Stimulated activated CD4-positive, alpha-beta T cell treated with anti-CD3 and anti-CD28 coated beads, TNF-alpha, amount 100 ng/mL, for 24 hours (primary cell): ENCODE results near the gene ECE2.

ENCODE experiments used
- DNase-seq, 3 experiments: peaks; one replicate each; pipeline ENCODE4 v3.0.0-alpha.2; 2020; ENCODE audit warnings: low read depth in 3 of 3

The ECE2 gene

DNA sequence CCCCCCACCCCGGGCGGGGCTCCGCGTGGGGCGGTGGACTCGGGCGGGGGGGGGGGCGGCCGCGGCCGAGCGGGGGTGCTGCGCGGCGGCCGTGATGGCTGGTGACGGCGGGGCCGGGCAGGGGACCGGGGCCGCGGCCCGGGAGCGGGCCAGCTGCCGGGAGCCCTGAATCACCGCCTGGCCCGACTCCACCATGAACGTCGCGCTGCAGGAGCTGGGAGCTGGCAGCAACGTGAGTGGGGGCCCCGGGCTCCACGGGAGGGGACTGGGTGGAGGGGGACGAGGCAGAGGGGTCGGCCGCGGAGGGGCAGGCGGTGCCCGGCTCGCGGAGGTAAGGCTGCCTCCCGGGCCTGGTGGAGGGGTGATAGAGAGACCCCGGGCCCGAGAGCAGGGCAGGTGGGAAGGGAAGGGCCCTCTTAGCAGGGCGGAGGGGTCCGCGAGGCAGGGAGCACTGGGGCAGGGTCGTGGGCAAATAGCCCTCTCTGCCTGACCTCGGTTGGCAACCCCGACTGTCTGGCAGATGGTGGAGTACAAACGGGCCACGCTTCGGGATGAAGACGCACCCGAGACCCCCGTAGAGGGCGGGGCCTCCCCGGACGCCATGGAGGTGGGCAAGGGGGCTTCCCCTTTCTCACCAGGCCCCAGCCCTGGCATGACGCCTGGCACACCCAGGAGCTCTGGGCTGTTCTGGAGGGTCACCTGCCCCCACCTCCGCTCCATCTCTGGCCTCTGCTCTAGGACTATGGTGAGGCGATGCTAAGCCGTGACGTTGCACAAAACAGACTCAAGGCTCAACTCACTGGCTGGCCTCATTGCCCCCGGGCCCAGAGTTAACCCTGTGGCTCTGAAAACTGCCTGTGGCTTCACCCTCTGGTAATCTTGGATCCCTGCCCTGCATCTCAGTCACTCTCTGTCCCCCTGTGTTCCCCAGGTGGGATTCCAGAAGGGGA lies at the start of gene ECE2:
TSS of gene ECE2 (plus strand) at position 62 of the 950 bp plus-strand sequence. CDS start at position 194, 132 bp downstream.
- DNase-seq, result no peak

GRCh38 chr3:184227481-184227935 lies 48.3 kb upstream of the ECE2 start:
- DNase-seq, result peak; percentile 22 to 51 (median 22)

DNA sequence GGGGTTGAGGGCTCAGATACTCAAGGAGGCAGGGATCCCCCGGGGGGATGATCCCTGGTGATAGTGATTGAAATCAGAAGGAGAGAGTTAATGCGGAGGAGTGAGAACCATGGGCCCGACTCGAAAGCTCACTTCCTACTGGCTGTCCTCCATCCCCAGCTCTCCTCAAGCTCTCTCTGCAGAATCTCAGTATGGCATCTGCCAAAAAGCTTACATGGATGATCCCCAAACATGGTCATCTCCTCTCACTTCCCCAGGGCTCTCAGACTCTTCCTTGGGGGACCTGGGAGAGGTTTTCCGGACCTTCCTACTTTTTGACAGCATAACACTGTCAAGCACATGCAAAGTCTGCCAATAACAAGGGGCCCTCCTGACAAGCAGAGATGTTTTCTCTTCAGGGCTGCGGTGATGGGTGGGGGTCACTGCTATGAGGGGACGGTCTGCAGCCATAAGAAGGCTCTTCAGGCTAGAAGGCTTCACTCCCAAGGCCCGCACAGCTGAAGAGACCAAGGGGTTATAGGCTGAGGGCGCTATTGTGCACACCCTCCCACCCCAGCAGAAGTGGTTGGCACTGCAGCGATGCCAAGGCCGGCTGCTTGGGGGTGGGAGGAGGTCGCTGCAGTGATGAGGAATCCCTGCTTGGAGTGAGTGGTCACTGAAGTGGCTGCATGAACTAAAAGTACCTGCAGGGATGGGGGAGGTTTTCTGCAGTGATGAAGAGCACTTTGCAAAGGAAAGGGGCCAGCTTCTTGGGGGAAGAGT lies 47.3 kb upstream of the ECE2 start:
- DNase-seq, result no peak

GRCh38 chr3:184229394-184230080 lies 46.3 kb upstream of the ECE2 start, which contains the start of gene VWA5B2:
Gene VWA5B2 (plus strand): TSS chr3:184229585. CDS start chr3:184230529, 944 bp downstream.
- DNase-seq, result peak; percentile 35 to 65 (median 53)

GRCh38 chr3:184230081-184230602 lies 45.7 kb upstream of the ECE2 start:
- no peak for DNase-seq

GRCh38 chr3:184230603-184231528 lies 45.0 kb upstream of the ECE2 start:
- DNase-seq, result no peak

DNA sequence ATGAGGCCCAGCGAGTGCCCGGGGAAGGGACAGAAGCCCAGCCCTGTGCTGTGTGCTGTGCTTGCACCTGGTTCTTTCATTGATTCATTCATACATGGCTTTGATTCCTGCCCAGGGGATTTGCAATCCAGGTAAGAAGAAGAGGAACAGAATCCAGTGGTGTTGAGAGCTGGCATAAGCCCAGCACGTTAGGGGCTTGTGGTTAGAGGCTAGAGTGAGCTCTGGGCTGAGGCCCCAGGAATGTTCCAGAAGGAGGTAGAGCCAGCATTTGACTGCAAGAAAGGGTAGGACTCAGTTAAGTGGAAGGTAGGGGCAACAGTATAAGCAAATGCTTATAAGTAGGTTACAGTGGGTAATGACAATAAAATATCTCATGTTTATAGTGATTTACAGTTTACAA lies 44.2 kb upstream of the ECE2 start:
- no peak for DNase-seq

DNA sequence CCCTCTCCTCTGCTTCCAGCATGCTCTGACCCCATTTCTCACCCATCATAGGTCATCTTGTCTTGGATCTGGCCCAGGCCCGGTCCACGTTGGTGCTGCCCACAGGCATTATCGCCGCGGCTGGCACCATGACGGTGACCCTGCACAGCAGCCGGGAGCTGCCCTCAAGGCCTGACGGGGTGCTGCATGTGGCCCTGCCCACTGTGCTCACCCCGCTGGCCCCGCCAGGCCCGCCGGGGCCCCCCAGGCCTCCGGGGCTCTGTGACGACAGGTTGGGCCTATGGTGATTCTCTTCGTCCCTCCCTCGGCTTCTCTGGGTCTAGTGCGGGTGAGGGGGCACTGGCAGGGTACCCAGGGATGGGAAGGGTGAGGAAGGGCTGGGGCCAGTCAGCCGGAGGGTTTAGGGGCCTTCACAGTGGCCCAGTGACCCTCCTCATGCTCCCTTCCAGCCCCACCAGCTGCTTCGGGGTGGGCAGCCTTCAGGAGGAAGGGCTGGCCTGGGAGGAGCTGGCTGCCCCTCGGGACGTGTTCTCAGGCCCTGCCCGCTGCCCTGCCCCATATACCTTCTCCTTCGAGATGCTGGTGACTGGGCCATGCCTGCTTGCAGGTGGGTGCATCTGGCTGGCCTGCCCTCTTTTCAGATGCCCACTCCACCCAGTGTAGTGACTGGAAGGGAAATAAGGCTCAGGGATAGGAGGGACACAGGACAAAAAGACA lies 42.5 kb upstream of the ECE2 start:
- DNase-seq, result no peak

GRCh38 chr3:184234224-184234623 lies 41.6 kb upstream of the ECE2 start:
- no peak for DNase-seq

DNA sequence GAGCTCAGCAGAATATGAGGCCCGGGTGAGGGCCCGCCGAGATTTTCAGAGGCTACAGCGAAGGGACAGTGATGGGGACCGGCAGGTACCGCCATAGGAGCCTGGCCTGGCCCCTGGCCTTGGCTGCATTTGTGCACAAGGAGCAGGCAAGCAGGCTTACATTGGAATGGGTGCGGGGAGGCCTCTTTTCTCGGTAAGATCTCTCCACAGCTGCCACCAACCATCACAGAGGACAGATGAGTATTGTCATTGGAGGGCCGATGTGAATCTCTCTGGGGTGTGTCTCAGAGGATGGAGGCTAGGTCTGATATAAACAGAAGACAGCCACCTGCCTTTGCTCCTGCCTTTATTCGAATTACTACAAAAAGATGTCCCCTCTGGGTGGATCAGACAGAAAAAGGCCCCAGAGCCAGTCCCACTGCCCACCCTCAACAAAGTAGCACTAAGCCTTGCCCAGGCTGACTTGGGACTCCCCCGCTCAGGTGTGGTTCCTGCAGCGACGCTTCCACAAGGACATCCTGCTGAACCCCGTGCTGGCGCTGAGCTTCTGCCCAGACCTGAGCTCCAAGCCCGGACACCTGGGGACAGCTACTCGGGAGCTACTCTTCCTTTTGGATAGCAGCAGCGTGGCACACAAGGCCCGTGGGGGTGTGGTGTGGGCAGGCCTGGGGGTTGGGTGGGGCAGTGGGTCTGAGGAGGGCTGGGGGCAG lies 41.0 kb upstream of the ECE2 start:
- no peak for DNase-seq

- DNase-seq, result no peak
Measured at GRCh38 chr3:184235381-184236032, 40.3 kb upstream of the ECE2 start.

GRCh38 chr3:184236033-184236410 lies 39.8 kb upstream of the ECE2 start:
- no peak for DNase-seq

- no peak for DNase-seq
Measured at GRCh38 chr3:184236636-184237035, 39.2 kb upstream of the ECE2 start.

- no peak for DNase-seq
Measured at GRCh38 chr3:184237211-184237610, 38.6 kb upstream of the ECE2 start.

GRCh38 chr3:184237807-184238206 lies 38.0 kb upstream of the ECE2 start:
- DNase-seq, result no peak

DNA sequence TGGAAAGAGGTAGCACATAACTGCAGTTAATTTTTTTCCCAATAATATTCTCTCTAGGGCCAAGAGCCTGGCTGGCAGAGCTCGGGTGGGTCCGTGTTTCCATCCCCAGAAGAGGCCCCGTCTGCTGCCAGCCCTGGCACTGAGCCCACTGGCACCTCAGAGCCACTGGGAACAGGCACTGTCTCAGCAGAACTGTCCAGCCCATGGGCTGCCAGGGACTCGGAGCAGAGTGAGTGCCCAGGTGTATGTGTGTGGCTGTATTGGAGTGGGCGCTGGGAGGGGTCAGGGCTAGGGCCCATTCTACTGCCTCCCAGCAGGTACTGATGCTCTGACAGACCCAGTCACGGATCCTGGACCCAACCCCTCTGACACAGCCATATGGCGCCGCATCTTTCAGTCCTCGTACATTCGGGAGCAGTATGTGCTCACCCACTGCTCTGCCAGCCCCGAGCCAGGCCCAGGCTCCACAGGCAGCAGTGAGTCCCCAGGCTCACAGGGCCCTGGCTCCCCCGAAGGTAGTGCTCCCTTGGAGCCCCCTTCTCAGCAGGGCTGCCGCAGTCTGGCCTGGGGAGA lies 37.5 kb upstream of the ECE2 start:
- no peak for DNase-seq

DNA sequence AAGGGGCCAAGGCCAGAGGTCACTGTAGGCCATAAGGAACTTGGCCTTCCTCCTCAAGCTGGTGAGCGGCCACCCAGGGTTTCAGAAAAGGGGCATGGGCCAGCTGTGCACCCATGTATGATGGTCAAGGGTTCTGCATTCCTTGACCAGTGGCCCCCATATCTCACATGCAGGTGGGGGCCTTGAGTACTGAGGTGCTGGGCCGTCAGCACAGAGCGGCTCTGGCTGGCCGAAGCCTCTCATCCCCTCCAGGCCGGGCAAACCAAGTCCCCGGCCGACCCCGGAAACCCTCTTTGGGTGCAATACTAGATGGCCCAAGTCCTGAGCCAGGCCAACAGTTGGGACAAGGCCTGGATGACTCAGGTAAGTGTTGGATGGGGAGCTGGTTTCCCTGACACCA lies 36.6 kb upstream of the ECE2 start:
- DNase-seq, result no peak

DNA sequence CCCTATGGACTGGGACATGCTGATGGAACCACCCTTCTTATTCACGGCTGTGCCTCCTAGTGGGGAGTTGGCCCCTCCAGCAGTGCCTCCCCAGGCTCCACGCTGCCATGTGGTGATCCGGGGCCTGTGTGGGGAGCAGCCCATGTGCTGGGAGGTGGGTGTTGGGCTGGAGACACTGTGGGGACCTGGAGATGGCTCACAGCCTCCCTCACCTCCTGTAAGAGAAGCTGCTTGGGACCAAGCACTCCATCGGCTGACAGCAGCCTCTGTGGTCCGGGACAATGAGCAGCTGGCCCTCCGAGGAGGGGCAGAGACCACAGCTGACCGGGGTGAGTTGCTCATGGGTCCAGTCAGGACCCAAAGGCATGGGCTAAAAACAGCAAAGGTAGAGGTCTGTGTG lies 36.1 kb upstream of the ECE2 start:
- DNase-seq, result no peak
